NCI-H2107 (cell line): ENCODE results near the gene EEF1AKMT1.
"Not testable (repeated sequence)": the region's sequence is repeated elsewhere in the genome, so short reads cannot be mapped to it uniquely, and the experiment has no call there.

Experiments
- DNase-seq: peaks from one replicate; lab custom pipeline; 2025; lab: John Stamatoyannopoulos, UW

Gene EEF1AKMT1

DNA sequence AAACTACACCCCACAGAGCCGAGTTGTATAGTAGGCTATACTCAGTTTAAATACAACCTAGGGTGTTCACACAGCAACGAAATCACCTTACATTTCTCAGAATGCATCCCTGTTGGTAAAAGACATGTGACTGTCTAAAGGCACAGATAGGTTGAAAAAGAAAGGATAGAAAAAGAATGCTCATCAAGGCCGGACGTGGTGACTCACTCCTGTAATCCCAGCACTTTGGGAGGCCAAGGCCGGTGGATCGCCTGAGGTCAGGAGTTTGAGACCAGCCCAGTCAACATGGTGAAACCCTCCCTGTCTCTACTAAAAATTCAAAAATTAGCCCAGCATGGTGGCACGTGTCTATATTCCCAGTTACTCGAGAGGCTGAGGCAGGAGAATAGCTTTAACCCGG lies 74.0 kb downstream of the EEF1AKMT1 start:
- DNase-seq, result no peak

DNA sequence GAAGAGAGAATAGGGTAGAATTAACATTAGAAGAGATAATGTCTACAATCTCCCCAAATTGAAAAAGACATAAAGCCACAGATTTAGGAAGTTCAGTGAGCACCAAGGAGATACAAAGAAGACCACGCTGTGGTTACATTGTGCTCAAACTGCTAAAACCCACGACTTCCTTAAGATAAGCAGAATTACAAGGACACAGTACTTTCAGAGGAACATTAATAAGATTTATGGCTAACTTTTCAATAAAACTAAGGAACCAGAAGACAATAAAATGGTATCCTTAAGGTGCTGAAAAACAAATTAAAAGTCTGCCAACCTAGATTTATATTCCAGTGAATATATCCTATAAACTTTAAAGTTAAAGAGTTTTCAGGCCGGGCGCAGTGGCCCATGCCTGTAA lies 77.7 kb downstream of the EEF1AKMT1 start:
- DNase-seq, result no peak

DNA sequence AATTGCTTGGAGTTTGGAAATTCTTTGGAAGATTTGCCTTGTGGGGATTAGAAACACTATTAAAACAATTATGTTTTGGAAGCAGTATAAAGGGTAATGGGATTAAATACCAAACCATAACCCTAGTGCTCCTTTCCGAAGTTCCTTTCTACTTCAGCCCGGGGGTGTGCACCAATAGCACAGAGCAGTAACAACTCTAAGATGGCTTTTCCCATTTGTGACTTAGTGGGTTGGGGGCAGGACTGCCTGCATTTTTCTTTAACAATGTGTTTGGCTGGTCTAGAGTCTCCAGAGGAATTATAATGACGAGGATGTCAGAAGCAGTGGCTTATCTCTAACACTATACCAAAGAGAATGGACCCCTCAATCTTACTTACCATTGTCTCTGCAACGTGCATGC lies 82.1 kb downstream of the EEF1AKMT1 start:
- DNase-seq, result no peak

DNA sequence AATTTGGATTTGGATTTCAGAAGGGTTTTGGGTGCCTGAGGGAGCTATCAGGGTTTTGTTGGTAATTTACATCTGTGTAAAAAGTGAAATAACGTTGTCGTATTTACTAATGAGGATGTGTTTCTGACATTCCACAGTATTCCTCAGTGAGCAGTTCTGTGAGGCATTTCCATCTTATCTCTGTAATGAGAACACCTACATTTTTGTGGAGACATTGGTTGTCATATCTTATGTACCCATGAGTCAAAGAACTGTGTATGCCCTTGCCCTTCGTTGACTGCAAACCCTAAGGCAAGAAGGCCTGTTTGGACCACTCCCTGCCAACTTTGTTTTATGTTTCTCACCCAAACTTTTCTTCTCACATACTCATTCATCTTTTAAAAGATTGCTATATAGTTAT lies 84.5 kb downstream of the EEF1AKMT1 start:
- DNase-seq, result no peak

DNA sequence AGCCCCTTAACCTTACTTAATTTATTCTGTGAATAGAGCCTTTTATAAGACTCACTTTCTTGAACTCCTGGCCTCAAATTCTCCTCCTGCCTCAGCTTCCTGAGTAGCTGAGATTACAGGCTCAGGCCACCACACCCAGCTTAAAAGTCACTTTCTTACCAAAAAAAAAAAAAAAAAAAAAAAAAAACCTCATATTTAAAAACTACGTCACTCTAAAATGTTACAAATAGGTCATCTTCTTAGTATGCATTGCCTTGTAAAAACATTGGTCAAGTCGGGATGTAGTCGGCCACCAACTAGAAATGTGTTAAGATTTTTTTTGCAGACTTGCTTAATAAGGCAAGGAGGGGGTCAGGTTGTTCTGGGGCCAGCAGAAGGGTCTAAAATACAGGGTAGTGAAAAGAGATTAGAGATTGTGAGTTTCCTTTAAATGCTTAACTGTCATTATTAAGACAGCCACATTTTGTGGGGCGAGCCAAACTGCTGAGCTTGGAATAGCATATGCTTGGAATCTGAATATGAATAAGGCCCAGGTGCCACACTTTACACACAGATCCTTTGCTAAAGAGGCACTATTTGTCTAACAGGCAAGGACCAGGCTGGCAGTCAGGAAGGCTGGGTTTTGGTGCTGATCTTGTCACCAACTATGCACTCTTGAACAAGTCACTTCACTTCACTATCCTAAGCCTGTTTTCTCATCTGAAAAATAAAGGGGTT lies 86.7 kb downstream of the EEF1AKMT1 start:
- no peak for DNase-seq

DNA sequence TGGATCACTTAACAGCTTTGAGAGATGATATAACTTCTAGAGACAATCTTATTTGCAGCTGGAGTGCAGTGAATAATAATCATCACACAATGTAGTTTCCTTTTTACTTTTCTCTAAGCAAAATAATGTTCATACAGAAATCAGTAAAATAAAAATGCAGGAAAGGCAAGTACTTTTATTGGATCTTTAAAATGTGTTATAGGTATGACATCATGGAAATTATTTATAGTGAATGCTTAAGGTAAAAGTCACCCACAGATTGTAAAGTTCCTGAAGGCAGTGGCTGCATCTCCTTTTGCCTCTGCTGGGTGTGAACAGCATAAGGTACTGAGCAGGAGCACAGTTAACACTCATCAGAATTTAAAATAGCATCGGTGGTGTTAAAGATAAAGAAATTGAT lies 87.6 kb downstream of the EEF1AKMT1 start:
- no peak for DNase-seq

DNA sequence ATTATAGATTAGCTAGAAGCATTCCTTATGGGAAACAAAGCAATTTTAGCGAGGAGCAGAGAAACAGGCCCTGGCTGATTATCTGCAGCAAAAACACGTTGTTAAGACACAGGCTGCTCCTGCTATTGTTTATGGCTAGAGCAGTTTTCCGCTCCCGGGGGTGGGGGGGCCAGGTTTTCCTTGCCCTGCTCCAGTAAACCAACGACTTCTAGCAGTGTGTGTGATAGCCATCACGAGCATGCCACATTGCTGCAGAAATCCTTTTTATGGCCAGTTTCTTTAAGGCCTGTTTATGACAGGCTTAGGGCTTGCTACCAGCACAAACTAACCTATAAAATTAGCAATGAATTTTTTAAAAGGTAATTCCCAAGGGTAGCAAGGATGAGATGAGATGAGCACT lies 88.7 kb downstream of the EEF1AKMT1 start:
- DNase-seq, result no peak

DNA sequence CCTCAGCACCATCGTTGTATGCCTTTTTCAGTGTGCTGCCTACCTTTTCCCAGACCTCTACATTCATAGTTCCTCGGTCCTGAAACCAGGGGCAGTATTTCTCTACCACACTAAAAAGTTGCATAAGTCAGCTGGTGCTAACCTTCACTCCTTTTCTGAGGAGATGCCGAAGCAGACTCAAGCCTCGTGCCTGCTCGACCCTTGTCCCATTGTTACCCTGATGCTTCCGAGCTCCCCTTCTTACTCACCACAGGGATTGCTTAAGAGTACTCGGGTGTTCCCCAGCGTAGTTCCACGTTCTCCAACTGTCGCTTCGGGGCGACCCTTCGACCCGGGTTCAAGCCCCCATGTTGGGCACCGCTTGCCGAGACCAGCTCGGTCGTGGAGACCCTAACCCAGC lies 89.2 kb downstream of the EEF1AKMT1 start:
- DNase-seq, result no peak

DNA sequence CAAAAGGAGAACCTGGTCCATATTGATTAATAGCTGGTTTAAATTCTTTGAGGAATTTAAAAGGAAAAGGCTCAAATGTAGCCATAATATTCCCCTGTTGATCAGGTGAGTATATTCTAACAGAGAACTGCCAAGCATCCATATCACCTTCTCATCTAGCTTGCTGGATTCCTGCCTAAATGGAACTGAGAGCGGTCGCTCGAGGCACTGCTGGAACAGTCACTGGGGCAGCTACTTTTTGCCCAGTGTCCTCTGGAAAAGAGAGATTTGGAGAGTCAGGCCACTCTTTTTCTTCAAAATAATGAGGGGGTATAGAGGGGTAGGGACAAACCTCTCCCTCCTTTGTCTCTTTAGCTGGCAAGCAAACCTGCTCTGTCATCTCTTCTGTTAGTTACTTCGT lies 89.7 kb downstream of the EEF1AKMT1 start:
- DNase-seq, result no peak

DNA sequence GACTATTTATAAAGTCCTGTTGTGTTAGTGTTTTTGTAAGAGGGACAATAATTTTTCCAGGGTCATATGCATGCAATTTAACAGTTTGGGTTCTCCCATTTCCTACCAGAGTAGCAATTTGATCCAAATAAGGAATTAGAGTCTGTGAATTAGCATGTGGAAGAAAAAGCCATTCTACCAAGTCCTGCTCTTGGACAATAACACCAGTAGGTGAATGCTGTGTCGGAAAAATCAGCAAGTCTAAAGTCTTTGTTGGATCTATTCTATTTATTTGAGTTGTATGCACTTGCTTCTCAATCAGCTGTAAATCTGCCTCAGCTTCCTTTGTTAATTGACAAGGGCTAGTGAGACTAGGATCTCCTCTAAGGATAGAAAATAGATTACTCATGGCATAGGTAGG lies 91.7 kb downstream of the EEF1AKMT1 start:
- no peak for DNase-seq

DNA sequence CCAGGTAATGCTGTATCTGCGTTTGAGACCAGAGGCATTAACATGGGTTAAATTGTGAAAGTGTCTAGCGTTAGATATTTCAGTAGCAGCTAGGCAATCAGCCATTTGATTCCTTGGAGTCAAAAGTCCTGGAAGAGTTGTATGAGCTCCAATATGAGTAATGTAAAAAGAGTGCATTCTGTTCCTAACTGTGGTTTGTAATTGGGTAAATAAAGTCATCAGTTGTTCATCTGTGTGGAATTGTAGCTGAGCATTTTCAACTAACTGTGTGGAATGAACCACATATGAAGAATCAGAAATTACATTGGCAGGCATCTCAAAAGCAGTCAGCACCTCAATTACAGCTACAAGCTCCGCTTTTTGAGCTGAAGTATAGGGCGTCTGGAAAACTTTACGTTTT lies 92.3 kb downstream of the EEF1AKMT1 start:
- not testable (repeated sequence) for DNase-seq

DNA sequence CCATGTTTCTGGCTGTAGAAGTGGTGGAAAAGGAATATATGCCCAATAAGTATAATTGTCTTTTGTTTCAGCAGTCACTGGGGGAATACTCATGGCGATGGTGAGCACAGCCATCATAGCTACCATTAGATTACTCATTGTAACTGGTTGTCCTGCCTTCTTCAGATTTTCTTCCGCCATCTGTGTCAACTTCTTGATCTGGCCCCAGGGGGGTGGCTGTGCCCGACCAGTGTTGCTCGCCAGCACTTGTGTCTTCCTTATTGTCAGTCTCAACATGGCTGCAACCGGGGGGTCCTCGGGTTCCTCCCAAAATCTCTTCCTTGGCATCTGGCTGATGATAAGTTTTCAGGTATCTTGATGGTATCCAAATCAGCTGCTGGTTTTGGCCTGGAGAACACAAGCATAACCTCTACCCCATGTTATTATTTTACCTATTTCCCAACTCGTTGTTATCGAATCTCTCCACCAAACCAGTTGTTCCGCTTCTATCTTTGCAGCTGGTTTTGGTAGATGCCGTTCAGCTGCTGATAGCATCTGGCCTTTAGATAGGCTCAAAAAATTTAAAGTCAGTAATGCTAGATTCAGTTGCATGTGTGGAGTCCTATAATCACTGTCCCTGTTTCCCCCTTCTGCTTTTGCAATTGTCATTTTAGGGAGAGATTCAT lies 93.2 kb downstream of the EEF1AKMT1 start:
- DNase-seq, result no peak

DNA sequence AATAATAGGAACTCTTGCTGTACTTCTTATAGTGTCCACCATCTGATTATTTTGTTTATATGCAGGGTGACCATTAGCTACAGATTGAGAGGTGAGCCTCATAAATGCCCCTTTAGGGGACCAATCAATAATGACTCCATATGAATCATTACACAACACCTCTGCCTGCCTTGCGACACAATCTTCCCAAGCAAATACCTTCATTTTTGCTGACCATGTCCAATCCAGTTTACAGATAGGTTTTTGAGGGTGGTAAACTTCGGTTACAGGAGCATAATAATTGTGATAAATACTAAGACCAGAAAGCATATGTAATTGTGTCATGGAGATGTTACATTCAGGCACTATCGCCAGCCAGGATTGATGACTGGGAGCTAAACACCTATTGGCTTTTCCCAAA lies 93.9 kb downstream of the EEF1AKMT1 start:
- DNase-seq, result no peak
